IPS DF 4.7 (cell line): ENCODE measurements around the gene MTRR.

Experiments
- DNase-seq: peaks from one replicate; pipeline ENCODE4 v3.0.0-alpha.2; 2013; ENCODE audit warnings: low spot score; ENCODE audit errors: extremely low read depth

The MTRR gene

GRCh38 chr5:7856855-7857254, 12.1 kb upstream of the MTRR start:
- DNase-seq, result no peak

GRCh38 chr5:7857361-7857760, 11.6 kb upstream of the MTRR start:
- DNase-seq, result no peak

GRCh38 chr5:7857926-7858632, 10.9 kb upstream of the MTRR start:
- DNase-seq, result no peak

GRCh38 chr5:7866196-7866595, 2.8 kb upstream of the MTRR start:
- DNase-seq, result no peak

- no peak for DNase-seq
Observed at GRCh38 chr5:7867260-7867659, 1.7 kb upstream of the MTRR start.

- no peak for DNase-seq
Observed at GRCh38 chr5:7868427-7868772, 548 bp upstream of the MTRR start.

- no peak for DNase-seq
Observed at GRCh38 chr5:7869474-7870136, 657 bp downstream of the MTRR start.

GRCh38 chr5:7871653-7872052, 2.7 kb downstream of the MTRR start:
- DNase-seq, result no peak

GRCh38 chr5:7872517-7873130, 3.7 kb downstream of the MTRR start:
- no peak for DNase-seq

- DNase-seq, result no peak
Observed at GRCh38 chr5:7873216-7873615, 4.3 kb downstream of the MTRR start.

GRCh38 chr5:7874639-7875038, 5.7 kb downstream of the MTRR start:
- DNase-seq, result no peak

GRCh38 chr5:7875151-7875550, 6.2 kb downstream of the MTRR start:
- DNase-seq, result no peak

- no peak for DNase-seq
Observed at GRCh38 chr5:7876867-7877266, 7.9 kb downstream of the MTRR start.

GRCh38 chr5:7877851-7878250, 8.9 kb downstream of the MTRR start:
- DNase-seq, result no peak

GRCh38 chr5:7878381-7878873, 9.5 kb downstream of the MTRR start:
- DNase-seq, result no peak

- DNase-seq, result no peak
Observed at GRCh38 chr5:7881091-7881490, 12.1 kb downstream of the MTRR start.

- DNase-seq, result no peak
Observed at GRCh38 chr5:7881816-7882215, 12.9 kb downstream of the MTRR start.

GRCh38 chr5:7882926-7883325, 14.0 kb downstream of the MTRR start:
- DNase-seq, result no peak

GRCh38 chr5:7884491-7885267, 15.7 kb downstream of the MTRR start:
- no peak for DNase-seq

GRCh38 chr5:7886849-7887475, 18.0 kb downstream of the MTRR start:
- no peak for DNase-seq

GRCh38 chr5:7888901-7889300, 20.0 kb downstream of the MTRR start:
- no peak for DNase-seq
